ENCODE measurements around the gene SCAPER.

DNA sequence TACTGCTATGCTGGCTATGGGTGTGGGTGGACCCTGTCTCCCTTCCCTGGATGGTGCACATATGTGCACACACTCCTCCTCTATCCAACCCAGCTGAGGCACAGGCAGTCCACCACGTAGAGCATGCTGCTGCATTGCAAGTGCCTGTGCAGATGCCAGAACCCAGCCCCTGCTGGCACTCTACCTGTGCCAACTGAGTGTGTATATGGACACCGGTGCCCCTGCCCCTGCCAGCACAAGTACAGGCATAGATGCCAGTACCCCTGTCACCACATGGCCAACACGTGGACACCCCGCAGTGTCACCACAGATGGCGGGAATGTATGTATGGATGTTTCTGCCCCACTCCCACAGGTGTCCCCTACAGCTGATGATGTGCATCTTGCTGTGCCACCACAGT, 352.0 kb downstream of the SCAPER start:
- no peak for TF ChIP-seq CTCF (IDR thresholded peaks at IDR 0.05; ENCODE audit: insufficient read depth, low read length)
- TF ChIP-seq SPI1 (IDR thresholded peaks at IDR 0.05; ENCODE audit: borderline replicate concordance, low read depth) = no peak
- no peak for TF ChIP-seq POLR2AphosphoS5 (IDR thresholded peaks at IDR 0.05; ENCODE audit: low read depth)
- no peak for TF ChIP-seq REST (IDR thresholded peaks at IDR 0.05; ENCODE audit: insufficient replicate concordance, low read depth)
- no peak for TF ChIP-seq GABPA (IDR thresholded peaks at IDR 0.05; ENCODE audit: low read depth)

All from HL-60 (cell line).